Hematopoietic multipotent progenitor cell treated with erythropoietin and hydrocortisone succinate and interleukin-3 and kit ligand, for 15 days (in vitro differentiated cells): Measurements from ENCODE around the gene NUP210.

Experiments
- DNase-seq: peaks from one replicate; pipeline ENCODE4 v3.0.0-alpha.2; 2015; ENCODE audit warnings: low spot score

The NUP210 gene

DNA sequence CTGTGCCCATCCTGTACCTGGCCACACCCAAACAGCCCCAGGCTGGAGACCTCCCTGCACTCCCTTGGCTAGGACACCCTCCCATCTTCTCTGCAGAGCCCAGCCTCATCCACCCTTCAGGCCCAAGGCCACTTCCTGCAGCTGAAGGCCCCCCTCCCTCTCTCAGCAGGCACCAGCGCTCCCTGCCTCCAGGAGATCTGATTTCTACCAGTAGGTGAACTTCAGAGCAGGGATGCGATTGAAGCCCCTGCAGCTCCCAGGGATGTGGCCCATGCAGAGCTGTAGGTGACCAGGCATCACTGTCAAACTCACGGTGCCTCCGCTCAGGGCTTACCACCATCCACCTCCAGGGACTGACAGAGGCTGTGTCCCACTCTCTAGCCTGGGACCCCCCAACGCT lies 96.3 kb downstream of the NUP210 start:
- no peak for DNase-seq

DNA sequence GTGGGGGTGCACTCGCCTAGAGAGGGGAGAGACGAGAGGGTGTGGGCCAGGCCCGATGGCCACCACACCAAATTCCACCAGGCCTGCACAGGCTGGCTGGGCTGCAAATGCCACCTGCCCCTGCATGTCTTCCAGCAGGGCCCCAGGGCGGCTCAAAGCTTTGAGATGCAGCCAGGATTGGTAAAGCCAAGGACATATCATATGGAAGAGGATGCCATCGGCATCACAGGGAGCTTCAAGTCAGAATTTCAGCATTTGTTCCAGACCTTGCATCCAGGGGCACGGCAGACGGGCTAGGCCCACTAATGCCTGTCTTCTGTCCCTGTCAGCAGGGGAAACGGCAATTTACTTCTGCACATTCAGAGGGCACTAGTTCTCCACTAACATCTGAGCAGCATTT lies 97.8 kb downstream of the NUP210 start:
- no peak for DNase-seq

DNA sequence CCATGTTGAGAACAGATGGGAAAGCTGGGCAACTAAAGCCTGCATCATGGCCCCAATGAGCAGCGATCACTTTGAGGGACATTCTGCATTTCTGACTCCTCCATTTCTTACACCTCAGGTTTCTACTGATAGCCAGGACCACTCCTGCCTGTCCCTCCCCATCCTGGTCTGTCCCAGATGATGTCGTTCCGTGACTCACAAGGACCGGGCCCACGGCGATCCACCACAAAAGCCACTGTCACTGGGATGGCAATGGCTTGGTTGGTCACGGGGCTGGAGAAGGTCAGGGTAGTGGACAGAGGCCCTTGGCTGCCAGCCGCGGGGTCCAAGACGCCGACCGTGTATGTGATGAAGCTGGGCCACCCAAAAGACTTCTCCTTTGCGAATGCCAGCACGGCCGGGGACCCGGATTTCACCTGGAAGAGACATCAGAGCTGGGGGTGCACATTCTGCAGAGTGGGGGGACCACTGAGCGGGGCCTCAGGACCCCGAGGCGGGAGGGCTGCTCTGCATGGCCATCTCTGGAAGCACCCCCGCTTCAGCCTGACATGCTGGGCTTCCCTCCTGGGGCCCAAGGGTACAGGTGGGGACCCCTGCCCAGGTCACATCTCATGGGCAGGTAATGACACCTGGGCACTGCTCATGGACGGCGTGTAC lies 100.4 kb downstream of the NUP210 start:
- no peak for DNase-seq

DNA sequence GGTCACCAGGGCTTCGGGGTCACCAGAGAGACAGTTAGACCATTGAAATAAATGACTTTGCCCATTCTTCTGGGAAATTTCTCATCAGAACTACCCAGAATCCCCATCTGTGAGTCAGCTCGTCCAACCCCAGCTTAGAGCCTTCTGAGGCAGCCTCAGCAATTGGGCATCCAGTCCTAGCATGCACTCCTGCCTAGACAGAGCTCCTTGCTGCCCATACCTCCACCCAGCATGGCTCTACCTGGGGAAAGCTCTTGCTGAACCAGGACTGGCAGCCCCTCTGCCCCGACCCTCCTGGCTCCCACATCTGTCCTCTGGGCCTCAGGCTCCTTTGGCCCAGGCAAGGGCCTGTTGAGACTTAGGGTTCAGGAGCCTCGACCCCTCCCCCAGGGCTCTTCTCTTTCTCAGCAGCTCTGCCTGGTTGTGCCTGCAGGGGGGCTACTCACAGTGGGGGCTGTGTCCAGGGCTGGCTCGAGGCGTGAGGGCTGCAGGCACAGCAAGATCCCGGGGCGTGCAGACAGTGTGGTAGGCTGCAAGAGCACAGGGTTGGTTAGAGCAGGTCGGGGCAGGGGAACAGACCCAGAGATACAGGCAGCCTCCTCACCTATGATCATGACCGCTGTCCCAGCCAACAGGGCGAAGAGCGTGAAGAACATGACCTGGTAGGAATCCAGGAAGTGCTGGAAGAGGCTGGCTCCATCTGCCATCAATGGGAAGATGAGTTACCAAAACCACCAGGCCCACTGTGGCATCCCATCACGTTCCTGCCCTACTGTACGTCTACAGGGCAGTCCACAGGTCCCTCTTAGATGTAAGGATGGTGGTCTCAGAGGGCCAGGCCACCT lies 101.3 kb downstream of the NUP210 start:
- DNase-seq = no peak

DNA sequence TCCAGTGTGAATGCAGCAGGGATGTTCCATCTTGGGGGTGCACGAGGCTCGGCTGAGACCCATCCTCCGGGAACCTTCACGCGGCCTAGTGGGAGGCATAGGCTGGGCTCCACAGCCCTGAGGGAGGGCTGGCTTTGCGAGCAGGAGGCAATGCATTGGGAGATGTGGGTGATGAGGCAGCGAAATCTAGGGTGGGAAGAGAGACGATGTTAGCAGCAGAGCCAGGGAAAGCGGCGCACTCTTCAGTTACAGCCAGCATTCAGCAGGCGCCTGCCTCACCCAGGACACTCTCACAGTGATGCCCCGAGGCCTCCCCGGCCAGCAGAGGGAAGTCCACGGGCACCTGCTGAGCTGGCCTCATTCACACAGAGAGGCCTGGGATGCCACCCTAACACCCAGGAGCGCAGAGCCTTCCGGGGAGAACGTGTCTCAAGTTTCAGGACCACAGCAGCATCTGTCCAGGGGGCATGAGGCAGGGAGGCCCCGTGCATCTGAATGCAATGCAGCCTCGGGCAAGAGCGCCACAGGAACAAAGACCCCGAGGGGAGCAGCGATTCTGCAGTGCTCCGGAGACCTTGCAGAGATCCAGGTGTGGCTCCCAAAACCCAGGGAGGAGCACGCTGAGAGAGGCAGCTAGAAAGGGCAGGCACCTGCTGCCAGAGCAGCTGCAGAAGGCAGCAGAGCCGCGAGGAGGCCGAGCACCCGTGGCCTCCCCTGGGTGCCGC lies 102.4 kb downstream of the NUP210 start:
- DNase-seq = no peak

DNA sequence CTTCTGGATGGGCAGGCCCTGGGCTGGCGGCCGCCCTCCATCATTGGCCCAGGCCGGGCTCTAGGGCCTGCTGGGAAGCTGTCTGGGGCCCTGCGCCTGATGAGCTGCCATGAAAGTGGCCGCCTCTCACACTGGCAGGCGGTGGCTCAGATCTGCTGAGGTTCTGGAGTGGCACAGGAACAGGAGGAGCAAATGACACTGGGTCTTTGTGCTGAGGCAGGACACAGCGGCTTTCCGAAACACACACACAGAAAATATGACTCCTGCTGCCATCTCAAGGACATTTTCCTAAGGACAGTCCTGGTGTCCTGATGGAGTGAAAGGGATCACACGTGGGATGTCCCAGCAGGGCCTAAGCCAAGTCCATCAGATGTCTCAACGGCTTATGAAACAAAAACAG lies 103.5 kb downstream of the NUP210 start:
- no peak for DNase-seq

DNA sequence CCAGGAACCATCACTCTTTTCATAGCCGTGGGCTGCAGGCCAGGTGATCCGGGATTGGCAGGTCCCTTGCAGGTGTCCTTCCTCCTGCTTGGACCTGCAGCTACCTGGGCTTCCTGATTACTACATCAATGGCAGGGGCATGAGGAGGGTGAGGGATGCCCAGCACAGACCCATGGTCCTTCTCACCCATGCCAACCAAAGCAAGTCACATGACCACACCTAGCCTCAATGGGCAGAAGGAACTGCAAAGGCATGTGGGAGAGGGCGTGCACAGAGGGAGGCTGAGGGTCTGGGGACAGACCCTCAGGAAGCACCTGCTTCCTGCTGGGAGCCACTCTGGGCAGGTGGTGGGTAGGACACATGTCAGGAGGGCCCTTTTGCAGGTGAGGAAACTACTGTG lies 105.2 kb downstream of the NUP210 start:
- no peak for DNase-seq

DNA sequence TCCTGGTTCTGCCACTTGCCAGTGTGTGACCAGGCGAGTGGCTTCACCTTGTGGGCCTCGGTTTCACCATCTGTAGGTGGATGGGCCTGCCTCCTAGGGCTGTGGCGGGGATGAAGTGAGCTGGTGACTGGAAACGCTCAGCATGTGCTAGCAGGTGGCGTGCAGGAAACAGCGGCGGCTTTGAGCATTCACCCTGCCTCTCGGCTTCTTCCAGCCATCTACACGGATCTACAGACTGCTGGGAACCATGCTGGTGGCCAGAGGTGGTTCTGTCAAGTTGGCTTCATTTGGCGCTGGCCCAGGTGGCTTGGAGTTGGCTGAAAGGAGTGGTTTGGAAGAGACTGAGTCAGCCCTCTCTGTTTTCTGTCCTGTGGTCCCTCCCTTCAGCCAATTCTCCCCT lies 106.3 kb downstream of the NUP210 start:
- DNase-seq = no peak

DNA sequence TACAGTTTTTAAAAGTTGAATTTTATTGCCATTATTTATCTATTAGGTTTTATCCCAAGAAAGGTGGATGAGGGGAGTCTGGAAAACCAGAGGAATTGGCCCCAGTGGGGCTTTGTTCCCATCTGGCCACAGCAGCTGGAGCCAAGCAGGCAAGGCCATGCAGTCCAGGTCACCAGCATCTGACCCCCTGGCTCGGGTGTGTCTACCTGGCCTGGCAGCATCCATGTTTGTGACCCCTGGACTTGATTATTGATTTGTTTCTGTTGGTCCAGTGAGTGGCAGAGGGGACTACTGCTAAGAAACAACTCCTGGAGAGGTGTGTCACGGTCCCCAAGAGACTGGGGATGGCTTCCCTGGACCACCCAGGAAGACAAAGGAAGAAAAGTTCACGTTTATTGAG lies 111.1 kb downstream of the NUP210 start:
- DNase-seq = no peak

DNA sequence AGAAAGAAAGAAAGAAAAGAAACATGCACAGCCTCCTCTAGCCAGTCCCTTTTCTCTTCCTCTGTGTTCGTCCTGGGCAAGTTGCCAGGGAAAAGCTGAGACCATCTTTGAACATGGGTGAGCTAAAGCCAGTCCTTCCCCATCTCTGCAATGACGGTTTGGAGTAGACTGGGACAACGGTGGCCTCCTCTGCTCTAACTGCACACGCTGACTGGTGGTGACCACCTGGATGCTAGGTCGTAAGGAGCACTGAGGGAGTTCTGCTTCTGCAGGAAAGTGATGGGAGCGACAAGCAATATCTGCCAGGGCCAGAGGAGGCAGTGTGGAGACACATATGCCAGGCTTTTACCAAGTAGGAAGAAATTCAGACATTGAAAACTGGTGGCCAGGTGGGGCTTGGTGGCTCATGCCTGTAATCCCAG lies 111.7 kb downstream of the NUP210 start:
- peak; percentile 26 for DNase-seq

DNA sequence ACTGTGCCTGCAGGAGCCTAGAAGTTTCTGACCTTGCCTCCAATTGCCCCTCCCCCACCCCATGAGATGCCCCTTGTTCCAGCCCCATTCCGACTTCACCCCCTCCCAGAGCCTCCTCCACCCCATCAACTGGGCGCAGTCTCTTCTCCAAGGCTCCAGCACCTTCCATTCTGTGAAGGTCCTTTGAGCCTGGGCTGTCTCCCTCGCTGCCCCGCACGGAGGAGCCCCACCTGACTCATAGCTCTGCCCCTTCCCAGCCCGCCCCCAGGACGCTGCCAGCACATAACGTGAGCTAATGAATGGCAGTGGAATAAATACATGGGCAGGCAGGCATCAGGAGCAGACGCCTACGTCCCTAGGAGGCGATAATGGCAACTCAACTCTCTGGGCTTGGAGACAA lies 113.1 kb downstream of the NUP210 start:
- no peak for DNase-seq

DNA sequence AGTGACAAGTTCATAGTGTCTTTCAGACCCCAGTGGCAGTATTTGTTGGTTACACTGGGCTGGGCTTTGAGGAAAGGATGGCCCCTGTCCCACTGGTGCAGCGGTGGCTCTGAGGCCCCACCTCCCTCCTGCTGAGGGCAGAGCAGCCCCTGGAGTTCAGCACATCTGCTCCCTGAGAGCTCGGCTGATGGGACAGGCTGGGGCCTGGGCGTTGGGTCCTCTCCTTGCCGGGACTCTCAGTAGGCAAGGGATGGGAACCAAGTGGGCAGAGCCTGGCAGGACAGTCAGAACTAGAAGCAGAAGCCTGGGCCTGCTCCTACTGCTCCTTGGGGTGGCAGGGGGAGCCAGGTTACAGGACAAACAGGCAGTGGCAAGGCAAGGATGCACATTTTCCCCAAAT lies 114.5 kb downstream of the NUP210 start:
- DNase-seq = no peak

DNA sequence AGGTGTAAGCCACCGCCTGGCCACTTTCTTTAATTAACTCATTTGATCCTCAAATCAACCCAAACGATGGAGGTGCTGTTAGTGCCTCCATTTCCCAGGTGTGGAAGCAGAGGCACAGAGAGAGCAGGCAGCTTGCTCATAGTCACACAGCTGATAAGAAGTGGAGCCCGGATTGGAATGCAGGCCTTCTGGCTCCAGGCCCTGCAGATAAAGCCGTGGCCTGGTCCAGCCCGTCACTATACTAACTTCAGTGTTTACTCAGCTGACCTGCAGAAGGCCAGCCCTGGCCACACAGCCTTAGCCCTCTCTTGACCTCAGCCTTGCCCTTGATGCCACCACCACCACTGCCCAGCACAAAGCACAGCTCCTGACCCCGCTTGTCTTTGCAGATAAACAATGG lies 116.7 kb downstream of the NUP210 start:
- no peak for DNase-seq

DNA sequence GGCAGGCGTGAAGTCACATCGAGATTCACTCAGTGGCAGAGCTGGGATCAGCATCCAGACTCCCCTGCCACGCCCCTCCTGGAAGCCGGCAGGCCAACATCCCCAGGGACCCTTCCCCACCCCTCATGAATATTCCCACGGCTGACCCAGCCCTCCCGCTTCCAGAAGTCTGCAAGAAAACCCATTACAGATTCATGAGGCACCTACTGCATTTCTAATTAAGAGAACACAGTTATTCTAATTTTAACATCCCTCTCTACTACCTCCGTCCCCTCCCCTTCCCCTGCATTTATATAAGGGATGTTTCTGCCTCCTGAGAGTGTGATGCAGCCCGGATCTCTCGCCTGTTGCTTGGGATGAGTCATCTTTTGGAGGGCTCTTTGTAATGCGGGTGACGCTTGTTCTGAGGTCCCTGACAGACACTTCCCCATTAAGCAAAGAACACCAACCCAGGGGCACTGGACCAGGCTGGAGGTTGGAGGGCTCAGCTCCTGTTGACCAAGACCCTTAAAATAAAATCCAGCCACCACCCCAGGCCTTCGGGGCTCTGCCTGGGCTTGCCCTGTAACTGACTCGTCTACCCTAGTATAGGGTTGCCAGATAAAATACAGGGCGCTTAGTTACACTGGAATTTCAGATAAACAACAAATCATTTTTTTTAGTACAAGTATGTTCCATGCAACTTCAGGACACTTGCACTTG lies 118.7 kb downstream of the NUP210 start:
- DNase-seq = no peak

DNA sequence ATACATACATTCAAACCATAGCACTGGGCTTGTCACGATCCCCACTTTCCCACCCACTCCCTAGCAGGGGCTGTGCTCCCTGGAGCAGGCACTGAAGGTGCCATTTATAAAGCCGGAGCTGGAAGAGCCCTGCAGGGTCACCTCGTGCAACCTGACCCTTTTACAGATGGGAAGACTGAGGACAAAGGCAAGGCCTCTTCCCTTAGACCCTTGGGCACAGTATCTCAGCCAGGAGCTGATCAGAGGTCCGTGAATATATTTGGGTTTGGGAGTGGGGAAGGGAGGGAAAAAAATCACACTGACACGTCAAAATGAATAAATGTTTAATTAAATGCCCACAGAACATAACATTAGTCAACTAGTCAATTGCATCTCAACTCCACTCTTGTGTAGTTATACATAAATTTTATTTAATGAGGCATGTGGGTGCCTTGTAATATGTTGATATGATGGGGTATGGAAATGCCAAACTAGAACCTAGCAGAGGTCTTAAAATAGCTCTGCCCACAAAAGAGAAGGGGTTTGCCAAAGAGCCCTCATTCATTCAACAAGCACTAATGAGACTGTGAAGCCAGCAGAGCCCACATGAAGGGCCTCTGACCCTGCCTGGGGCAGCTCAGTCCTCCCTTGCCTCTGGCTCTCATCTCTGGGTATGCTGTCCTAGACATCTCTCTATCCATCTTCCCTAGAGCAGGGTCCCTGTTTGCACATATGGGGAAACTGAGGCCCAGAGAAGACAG lies 119.4 kb downstream of the NUP210 start:
- DNase-seq = no peak

DNA sequence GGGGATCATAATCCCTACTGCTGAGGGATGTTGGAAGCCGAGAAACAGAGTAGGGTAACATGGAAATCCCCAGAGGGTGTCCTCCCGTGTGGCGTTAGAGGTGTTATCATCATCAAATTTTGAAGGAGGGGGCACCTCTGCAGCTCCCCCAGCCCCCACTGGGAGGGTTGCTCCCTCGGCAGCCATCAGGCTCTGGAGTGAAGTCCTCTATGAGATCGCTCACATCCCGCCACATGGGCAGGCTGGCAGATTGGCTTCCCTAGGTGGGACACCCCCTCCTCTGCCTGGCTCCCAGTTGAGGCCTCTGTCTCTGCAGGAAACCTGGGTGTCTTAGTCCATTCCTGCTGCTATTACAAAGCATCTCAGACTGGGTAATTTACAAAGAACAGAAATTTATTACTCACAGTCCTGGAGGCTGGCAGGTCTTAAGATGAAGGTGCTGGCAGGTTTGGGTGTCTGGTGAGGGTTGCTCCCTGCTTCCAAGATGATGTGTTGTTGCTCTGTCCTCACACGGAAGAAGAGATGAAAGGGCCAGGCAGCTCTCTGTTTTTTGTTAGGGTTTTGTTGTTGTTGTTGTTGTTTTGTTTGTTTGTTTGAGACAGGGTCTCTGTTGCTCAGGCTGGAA lies 120.5 kb downstream of the NUP210 start:
- DNase-seq = no peak

DNA sequence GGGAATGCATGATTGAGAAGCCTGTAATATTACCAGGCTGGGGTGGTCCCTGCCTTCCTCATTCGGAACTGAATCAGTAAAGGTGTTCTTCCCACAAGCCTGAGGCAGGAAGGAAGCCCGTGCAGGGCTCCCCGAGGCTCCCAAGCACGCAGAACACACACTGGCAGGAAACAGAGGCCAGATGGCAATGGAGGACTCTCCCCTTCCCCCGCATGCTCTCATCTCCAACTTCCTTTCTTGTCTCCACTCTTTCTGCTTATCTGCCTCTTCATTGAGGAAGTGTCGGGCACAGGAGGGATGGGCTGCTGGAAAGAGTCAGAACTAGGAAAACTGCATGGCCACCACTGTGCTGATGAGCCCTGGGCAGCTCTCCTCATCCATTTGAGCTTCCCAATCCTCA lies 123.5 kb downstream of the NUP210 start:
- DNase-seq = no peak

DNA sequence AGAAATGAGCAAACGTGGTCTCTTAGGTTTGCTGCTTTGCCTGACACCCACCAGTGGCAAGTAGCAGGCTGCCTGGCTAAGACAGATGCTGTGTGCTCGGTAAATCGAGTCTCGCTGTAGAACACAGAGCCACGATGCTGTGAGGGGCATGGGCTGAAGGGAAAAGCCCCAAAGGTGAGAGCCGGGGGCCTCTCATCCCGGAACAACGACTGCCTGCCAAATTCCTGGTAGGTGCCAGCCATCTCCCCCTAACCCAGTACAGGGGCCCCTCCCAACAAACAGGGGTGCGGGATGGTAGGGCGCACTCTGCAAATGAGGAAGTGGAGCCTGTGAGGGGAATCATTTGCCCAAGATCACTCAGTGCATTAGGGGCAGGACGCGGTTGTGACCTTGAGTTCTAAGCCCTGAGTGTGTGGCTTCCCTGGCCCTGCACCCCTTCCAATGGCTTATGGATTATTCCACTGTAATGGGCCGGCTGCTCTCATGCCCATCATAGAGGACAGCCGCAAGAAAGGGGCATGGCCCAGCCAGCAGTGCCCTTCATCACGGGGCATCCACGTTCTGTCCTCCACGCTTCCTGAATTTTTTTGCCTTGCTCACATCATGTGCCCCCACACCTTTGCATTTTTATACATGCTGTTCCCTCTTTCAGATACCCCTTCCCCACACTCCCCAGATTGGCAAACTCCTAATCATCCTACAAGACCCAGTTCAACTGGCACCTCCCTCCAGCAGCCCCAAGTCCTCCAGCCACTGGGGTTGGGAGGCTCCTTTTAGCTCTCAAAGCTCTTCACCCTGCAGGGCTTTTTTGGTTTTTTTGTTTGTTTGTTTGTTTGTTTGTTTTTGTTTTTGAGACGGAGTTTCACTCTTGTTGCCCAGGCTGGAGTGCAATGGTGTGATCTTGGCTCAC lies 125.4 kb downstream of the NUP210 start:
- no peak for DNase-seq

DNA sequence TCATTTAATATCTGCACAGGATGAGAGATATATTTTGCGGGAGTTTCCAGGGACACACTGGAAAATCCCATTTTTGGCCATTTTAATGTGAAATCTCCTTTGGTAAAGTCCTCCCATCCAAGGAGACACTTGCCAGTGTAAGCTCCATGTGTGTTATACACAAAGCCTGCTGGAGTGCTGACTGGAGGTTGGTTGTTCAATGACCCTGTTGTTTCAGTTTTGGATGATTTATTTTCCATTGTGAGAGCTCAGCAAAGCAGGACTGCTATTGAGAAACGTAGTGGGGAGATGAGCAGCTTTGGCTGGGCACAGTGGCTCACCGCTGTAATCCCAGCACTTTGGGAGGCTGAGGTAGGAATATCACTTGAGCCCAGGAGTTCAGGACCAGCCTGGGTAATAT lies 127.7 kb downstream of the NUP210 start:
- DNase-seq = no peak

DNA sequence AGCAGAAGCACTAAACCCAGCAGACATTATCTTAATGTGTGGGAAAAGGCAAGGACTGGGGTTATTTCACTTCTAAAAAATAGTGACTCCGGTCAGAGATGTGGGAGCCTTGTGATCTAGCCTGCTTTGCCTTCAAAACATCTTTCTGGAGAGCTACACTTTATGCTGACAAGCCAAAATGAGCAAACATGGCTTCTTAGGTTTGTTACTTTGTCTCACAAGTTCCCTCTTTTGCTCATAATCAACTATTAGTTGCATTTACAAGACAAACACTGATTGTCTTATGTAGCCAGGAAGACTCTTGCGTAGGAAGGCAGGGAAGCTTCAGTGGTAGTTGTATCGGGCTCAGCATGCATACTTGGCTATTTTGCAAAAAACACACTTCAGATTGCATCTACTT lies 129.2 kb downstream of the NUP210 start:
- no peak for DNase-seq
